Kidney (tissue), 14 donors: Measurements from ENCODE around the gene FSTL3. TPM values are rescaled to one million over a fixed set of nuclear protein-coding genes. Genes with fewer than 3 reads are reported as not detected.

Experiments used
- DNase-seq, 5 donors: peaks; one replicate each; pipeline ENCODE4 v3.0.0-alpha.2; 2013 to 2020
- FAIRE-seq: peaks from 2 replicates; lab custom pipeline; 2012; peaks lifted over from hg19 to GRCh38; lab: Jason Lieb, UNC
- H3K27ac ChIP-seq, 2 donors: one replicate each; pipeline ENCODE4 v1.7.0; 2013; ENCODE audit warnings: low read depth in 2 of 2, low read length in 2 of 2, inconsistent platforms in 1 of 2
- H3K27me3 ChIP-seq: one replicate; pipeline ENCODE4 v1.7.1; 2013; ENCODE audit warnings: low read length, inconsistent platforms; ENCODE audit not compliant: control insufficient read depth, insufficient read depth
- H3K36me3 ChIP-seq, 3 donors: one replicate each; pipeline versions ENCODE4 v1.7.0 to v1.7.1; 2013; ENCODE audit warnings: low read length in 3 of 3, control low read depth in 1 of 3, inconsistent platforms in 1 of 3; ENCODE audit not compliant: insufficient read depth in 3 of 3, control insufficient read depth in 2 of 3
- H3K4me1 ChIP-seq, 3 donors: one replicate each; pipeline versions ENCODE4 v1.7.0 to v1.7.1; 2013; ENCODE audit warnings: low read length in 3 of 3, inconsistent platforms in 1 of 3, low read depth in 1 of 3; ENCODE audit not compliant: control insufficient read depth in 2 of 3, insufficient read depth in 2 of 3
- H3K4me3 ChIP-seq, 3 donors: one replicate each; pipeline versions ENCODE4 v1.7.0 to v1.8.1; 2013; ENCODE audit warnings: low read length in 3 of 3, control low read depth in 1 of 3, inconsistent platforms in 1 of 3
- H3K9ac ChIP-seq, 3 donors: one replicate each; pipeline versions ENCODE4 v1.7.0 to v1.7.1; 2013; ENCODE audit warnings: low read length in 3 of 3, control low read depth in 1 of 3, inconsistent platforms in 1 of 3
- H3K9me3 ChIP-seq, 3 donors: one replicate each; pipeline versions ENCODE4 v1.7.0 to v1.7.1; 2013; ENCODE audit warnings: low read length in 3 of 3, control low read depth in 1 of 3, inconsistent platforms in 1 of 3; ENCODE audit not compliant: control insufficient read depth in 2 of 3, insufficient read depth in 1 of 3
- CTCF ChIP-seq: IDR thresholded peaks from 3 replicates; pipeline ENCODE4 v1.5.1; 2012; ENCODE audit warnings: mild to moderate bottlenecking, moderate library complexity, borderline replicate concordance; ENCODE audit not compliant: insufficient read depth; ENCODE audit errors: extremely low read depth
- intact Hi-C: fragments of 100-400 bp; cut with DNase I; formaldehyde crosslinking; loops from one replicate; pipeline ENCODE4 v1.11.1; 2022
- polyA plus RNA-seq: library from polyadenylated mRNA; stranded (reverse); fragments of 350-450 nt; fragmentation: Illumina TruSeq; extraction: RNeasy Lipid Tissue Mini Kit (QIAGEN cat#74804); gene quantifications from one replicate; pipeline ENCODE4 v1.2.3, GENCODE V29; 2014; ENCODE audit warnings: low read depth, low replicate concordance; ENCODE audit not compliant: insufficient read depth
- total RNA-seq: library from RNA; stranded (reverse); fragmentation: NEBNext Ultra II Directional; extraction: Animal tissue kit (Norgen Biotek cat#: 25700); gene quantifications from one replicate; pipeline ENCODE4 v1.2.1, GENCODE V29; 2021
- donor health status: control.
- donor health status: control.
- donor health status: control.
- donor health status: control.
- donor health status: control.
- donor health status: DM: yes; HTN: yes; CAD: no.
- donor health status: Normal renal cell carcinoma (clear cell type).

Gene FSTL3
- total and polyA plus RNA-seq, 2 donors from 2014 or later, result 23.9 to 63.0 TPM

- H3K27ac ChIP-seq, result no peak within 1 kb of the TSS
- TF ChIP-seq CTCF, result peak; percentile 12
Observed at GRCh38 chr19:639253-640160, 36.7 kb upstream of the FSTL3 start, which contains the start of gene FGF22. Gene FGF22 (plus strand): TSS chr19:639879. CDS start chr19:639926, 47 bp downstream.

GRCh38 chr19:640161-640558, 36.0 kb upstream of the FSTL3 start:
- intact Hi-C loops, result no loop called here
- Histone ChIP-seq H3K4me3 (no peak overlapping the region), H3K9ac (no peak overlapping the region), H3K27ac (no peak overlapping the region), H3K4me1 (peaks cover 0 to 8% (median 4%) of the 10 kb centered on the region in 3 donors), H3K27me3 (no peaks in the 10 kb centered on the region), H3K9me3 (no peaks in the 10 kb centered on the region), H3K36me3 (no peaks in the 10 kb centered on the region)
- FAIRE-seq (no peak), DNase-seq (peak in 1 of 5 donors; percentile 65)
- no peak for TF ChIP-seq CTCF

More at GRCh38 chr19:639253-640160, 36.7 kb upstream of the FSTL3 start, which contains the start of gene FGF22:
- DNase-seq (peak; percentile 89 to 97 (median 95)), FAIRE-seq (no peak)
- peak within 1 kb of the TSS in 2 of 3 donors; percentile 9 to 19 for H3K9ac ChIP-seq
- intact Hi-C loops, result no loop called here
- H3K36me3 ChIP-seq, result no peaks in the 10 kb centered on the region
- H3K4me1 ChIP-seq, result peaks cover 0 to 8% (median 4%) of the 10 kb centered on the region in 3 donors
- no peaks in the 10 kb centered on the region for H3K27me3 ChIP-seq
- no peaks in the 10 kb centered on the region for H3K9me3 ChIP-seq
- peak within 1 kb of the TSS; percentile 36 to 61 (median 42) for H3K4me3 ChIP-seq

DNA sequence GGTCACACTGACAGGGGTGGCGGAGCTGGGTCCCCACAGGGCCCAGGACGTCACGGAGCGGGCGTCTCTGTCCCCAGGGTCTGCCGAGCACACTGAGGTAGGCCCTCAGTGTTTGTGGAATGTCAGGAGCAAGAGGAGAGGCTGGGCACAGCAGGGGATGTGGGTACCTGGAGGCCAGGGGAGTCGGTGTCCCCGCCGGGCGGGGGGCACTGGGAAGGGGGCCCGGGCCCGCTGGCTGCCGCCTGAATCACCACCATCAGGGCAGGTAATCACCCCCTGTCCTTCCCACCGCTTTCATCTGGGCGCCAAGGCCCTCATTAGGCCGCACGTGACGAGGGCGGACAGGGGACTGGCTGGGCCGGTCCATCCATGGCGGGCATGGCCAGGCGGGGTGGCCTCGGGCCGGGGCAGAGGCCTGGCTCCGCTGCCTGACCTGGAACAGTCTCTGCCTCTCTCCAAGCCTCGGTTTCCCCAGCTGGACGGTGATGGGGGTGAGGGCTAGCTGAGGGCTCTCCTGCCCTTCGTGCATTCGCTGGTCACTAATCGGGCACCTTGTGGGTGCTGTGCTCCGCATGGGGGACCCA, 35.5 kb upstream of the FSTL3 start:
- no peaks in the 10 kb centered on the region for H3K9me3 ChIP-seq
- DNase-seq (peak in 1 of 5 donors; percentile 55), FAIRE-seq (no peak)
- H3K4me3 ChIP-seq, result no peak overlapping the region
- intact Hi-C loops, result no loop called here
- no peaks in the 10 kb centered on the region for H3K27me3 ChIP-seq
- H3K36me3 ChIP-seq, result no peaks in the 10 kb centered on the region
- no peak overlapping the region for H3K27ac ChIP-seq
- H3K9ac ChIP-seq, result no peak overlapping the region
- H3K4me1 ChIP-seq, result peaks cover 0 to 8% (median 4%) of the 10 kb centered on the region in 3 donors
- TF ChIP-seq CTCF, result no peak
